Measurements from ENCODE around the gene LSM3.

GRCh38 chr3:14137004-14137403, 41.6 kb upstream of the LSM3 start:
- TF ChIP-seq CTCF (conservative IDR thresholded peaks at IDR 0.05; ENCODE audit: low read length) (no peak), EZH2phosphoT487 (IDR thresholded peaks at IDR 0.05; ENCODE audit: borderline replicate concordance, low read depth, low read length) (no peak)
